Activated naive CD4-positive, alpha-beta T cell (primary cell): ENCODE measurements around the gene PLEKHA3.
"Not testable (repeated sequence)": the region's sequence is repeated elsewhere in the genome, so short reads cannot be mapped to it uniquely, and the experiment has no call there.

ENCODE experiments used
- DNase-seq, 4 experiments: peaks; one replicate each; lab custom pipeline; 2025; lab: John Stamatoyannopoulos, UW

The PLEKHA3 gene

DNA sequence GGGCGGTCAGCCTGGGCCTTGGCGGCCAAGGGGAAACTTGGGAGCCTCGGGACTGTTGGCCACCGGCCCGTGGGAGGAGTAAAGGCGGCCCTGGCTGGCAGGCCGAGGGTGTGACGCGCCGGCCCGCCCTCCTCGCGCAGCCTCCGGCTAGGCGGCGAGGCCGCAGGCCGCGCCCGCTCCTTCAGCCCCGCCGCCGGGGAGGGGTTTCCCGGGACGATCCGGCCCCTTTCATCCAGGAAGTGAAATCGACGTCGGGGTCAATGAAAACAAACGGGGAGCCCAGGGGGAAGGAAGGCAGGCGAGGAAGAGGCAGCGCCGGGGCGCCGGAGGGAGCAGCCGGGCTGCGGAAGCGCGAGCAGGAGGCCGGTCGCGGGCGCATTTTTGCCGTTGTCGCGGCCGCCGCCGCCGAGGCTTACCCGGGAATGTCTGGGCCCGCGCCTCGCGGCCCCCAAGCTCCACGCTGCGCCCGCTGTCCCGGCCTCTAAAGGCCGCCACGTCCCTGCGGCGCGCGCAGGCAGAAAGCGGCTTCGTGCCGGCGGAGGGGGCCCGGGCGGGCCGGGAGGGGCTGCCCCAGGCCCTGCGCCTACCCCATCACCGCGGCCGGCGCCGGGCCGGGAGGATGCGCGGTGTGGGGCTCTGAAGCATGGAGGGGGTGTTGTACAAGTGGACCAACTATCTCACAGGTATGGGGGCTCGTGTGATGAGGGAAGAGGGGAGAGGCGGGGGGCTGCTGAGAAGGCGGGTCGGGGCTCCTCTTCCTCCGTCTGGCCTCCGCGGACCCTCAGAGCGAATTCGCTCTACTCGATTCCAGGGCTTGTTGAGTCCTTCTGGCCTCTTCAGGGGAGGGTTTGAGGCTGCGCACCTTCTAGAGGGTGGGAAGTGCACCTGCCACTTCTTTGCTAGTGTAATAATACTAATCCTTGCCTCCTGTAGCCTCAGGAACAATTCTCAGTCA, at the start of gene PLEKHA3:
Gene PLEKHA3, plus strand, starts transcription at position 231 of the 955 bp plus-strand sequence. Its CDS starts 413 bp downstream, at position 644.
- DNase-seq, result peak; percentile 8 to 37 (median 31)

DNA sequence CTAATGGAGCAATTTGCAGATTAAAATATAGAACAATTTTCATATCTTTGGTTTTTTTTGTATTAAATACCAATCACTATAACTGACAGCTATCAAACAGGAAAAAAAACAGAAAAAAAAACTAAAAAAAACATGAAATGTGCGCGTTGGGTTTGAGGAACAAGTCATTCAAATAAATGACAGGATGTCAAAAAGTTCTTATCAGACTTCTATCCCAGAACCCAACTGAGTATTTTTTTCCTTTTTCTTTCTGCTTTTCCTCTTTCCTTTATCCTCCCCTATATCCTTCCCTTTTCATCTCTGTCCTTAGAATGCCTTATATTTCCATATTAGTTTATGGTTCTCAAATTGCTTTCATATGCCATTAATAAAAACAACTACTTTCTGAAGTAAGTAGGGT, 43.6 kb upstream of the PLEKHA3 start:
- DNase-seq, result no peak

GRCh38 chr2:178441426-178441825, 38.8 kb upstream of the PLEKHA3 start:
- DNase-seq, result no peak

- no peak for DNase-seq
These were observed 31.1 kb upstream of the PLEKHA3 start for GRCh38 chr2:178448968-178449661.

- DNase-seq, result no peak
These were observed 30.3 kb upstream of the PLEKHA3 start for GRCh38 chr2:178449700-178450523.

DNA sequence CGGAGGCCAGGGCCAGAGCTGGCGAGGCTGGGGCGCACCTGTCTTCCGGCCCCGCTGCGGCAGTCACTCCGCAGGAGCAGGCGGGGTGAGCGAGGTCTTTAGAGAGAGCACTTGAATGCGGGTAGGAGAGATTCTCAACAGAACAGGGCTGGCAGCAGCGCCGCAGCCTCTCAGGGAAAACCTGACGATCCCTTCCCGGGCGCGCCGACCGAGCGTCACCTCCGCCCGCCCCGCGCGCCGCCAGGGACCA, 29.8 kb upstream of the PLEKHA3 start:
- DNase-seq, result peak in 2 of 4 experiments; percentile 73 to 74

DNA sequence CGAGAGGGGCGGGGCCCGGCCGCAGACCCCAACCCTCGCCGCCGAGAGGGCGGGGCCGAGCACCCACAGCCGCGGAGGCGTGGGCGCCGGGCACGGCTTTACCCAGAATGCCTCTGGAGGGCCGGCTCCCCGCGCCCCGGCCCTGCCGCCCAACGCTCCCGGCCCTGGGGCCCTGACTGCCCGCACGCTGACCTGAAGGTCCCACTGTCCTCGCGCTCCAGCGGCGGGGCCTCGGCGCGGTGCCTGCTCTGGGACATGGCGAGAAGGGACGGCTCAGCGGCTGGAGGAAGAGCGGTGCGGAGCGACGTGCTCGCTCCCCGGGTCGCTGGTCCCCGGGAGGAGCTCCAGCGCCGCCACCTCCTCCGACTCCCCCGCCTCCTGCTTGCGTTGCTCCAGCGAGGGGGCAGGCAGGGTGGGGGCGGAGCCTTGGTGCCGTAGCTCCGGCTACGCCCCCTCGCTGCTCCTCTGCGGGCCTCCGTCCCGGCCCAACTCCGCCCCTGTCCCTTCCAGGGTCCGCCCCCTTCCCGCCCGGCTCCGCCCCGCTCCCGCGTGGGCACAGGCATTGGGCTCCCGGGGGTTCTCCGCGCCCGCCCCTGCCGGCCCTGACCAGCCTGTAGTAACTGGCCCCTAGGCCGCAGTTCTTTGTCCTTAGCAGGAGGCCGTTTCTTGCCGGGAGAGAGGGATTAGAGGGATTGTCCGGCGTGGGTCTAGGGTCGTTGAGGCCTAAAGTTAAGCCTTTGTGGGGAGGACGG, 29.3 kb upstream of the PLEKHA3 start, which contains the start of the genes PJVK and PRKRA:
Gene PJVK, plus strand, starts transcription at position 605 of the 752 bp plus-strand sequence. CDS start 2,032 bp downstream, outside the sequence.
Gene PRKRA, minus strand, starts transcription at position 402 of the 752 bp plus-strand sequence. Its CDS starts 145 bp downstream, at position 257.
- DNase-seq, result peak; percentile 76 to 95 (median 88)

GRCh38 chr2:178452334-178452733, 27.9 kb upstream of the PLEKHA3 start:
- DNase-seq, result no peak

DNA sequence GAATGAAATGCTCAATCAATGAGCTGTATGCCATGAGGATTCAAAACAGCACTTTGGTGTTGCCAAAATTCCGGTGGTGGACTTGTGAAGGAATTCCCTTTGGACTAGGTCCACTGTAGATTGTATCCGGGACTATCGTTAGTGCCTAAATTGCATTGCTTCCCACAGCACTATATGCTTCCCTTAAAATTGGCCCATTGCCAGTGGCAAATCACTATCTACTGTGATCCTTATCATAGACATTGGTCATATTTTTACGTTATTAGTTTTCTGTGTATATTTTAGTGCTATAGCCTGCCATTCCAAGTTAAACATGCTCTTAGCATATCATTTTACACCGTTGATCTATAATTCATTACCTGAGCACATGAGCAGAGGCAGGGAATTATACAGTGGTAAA, 27.4 kb upstream of the PLEKHA3 start:
- DNase-seq, result no peak

GRCh38 chr2:178455947-178456346, 24.3 kb upstream of the PLEKHA3 start:
- DNase-seq, result no peak

DNA sequence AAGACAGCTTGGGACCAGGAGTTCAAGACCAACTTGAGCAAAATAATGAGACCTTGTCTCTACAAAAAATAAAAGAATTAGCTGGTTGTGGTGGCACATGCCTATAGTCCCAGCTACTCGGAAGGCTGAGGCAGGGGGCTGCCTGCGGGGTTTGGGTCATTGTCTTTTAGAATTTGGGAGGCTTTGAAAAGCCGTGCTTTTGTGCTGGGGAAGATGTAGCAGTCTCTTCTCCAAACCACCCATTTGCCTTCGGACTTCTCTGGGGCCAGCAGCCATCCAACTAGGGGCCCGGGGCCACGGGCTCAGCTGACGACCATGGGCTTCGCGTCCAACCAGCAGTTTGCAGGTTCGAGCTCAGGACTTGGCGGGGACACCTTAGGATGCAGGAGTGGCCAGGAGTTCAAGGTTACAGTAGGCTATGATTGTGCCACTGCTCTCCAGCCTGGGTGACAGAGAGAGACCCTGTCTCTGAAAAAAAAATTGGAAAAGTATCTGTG, 22.8 kb upstream of the PLEKHA3 start:
- no peak for DNase-seq

- DNase-seq, result no peak
These were observed 10.9 kb upstream of the PLEKHA3 start for GRCh38 chr2:178469219-178469849.

- DNase-seq, result not testable (repeated sequence)
These were observed 8.9 kb upstream of the PLEKHA3 start for GRCh38 chr2:178471313-178471712.

DNA sequence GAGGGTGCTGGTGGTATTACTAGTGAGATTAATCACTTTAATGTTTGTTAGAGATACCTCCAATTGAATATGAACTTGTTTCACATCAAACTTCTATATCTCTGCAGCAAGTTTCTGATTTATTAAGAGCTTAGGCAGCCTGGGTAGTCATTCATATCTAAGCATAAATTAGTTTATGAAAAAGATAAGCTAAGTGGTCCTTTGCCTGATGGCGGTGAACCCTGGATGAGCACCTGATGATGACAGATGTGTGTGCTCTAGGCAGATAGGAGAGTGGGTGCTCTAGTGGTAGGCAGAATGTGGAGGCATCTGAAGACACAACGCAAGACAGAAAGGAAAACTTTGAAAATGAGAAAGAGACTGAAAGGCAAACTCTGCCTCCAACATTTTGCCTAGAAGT, 6.9 kb upstream of the PLEKHA3 start:
- DNase-seq, result no peak

DNA sequence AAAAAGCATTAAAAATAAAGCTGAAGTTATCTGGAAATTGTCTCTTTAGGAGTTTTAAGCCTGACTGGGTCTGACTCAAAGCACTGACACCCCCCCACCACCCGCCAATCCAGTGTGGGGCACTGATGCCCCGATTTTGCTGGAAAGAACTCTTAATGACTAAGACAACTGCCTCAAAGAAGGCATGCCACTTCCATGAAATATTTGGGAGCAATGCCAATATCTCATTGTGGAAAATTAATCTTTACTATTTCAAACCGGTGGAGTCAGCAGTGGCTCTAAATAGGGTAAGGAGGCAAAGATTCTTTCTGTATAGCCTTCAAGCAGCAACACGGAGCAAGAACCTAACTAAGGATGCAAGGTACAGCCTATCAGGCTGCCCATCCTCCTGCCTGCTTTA, 6.3 kb upstream of the PLEKHA3 start:
- DNase-seq, result no peak

DNA sequence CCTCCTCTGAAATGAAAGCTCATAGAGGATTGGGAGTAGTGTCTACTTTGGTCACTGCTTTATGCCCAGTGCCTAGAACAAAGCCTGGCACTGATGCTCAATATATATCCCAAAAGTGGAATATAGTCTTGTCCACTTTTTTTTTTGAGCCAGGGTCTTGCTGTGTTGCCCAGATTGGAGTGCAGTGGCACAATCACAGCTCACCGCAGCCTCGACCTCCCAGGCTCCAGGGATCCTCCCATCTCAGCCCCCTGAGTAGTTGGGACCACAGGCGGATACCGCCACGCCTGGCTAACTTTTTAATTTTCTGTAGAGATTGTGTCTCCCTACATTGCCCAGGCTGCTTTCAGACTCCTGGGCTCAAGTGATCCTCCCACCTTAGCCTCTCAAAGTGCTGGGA, 5.7 kb upstream of the PLEKHA3 start:
- no peak for DNase-seq

DNA sequence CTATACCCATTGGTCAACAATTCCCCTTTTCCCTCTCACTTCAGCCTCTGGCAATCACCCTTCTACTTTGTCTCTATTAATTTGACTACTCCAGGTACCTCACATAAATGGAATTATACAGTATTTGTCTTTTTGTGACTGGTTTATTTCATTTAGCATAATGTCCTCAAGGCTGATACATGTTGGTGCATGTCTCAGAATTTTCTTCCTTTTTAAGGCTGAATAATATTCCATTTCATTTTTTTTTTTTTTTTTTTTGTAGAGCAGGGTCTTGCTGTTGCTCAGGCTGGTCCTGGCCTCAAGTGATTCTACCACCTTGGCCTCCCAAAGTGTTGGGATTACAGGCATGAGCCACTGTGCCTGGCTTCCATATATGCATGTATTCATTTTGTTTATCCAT, 3.8 kb upstream of the PLEKHA3 start:
- DNase-seq, result no peak

- DNase-seq, result no peak
These were observed 2.7 kb upstream of the PLEKHA3 start for GRCh38 chr2:178477443-178478129.

- no peak for DNase-seq
These were observed 2.2 kb upstream of the PLEKHA3 start for GRCh38 chr2:178478130-178478438.
